Transverse colon (tissue), 4 donors: Measurements from ENCODE around the gene ARL5B. TPM values are rescaled to one million over a fixed set of nuclear protein-coding genes. Genes with fewer than 3 reads are reported as not detected.
A peak's percentile ranks its signal among the peaks of the same experiment; 100 is the strongest.

Experiments
- DNase-seq: peaks from one replicate; pipeline ENCODE4 v3.0.0-alpha.2; 2019
- H3K27ac ChIP-seq, 4 donors: fragments of 200-600 bp; sonication (generic); 2 replicates each; pipeline ENCODE4 v1.5.1; 2016 to 2018; ENCODE audit warnings: inconsistent platforms in 4 of 4
- H3K27me3 ChIP-seq: fragments of 200-600 bp; sonication (generic); 2 replicates; pipeline ENCODE4 v1.5.1; 2017; ENCODE audit warnings: inconsistent platforms
- H3K36me3 ChIP-seq, 4 donors: fragments of 200-600 bp; sonication (generic); 2 replicates each; pipeline ENCODE4 v1.5.1; 2017 to 2019; ENCODE audit warnings: inconsistent platforms in 4 of 4
- H3K4me1 ChIP-seq, 4 donors: fragments of 200-600 bp; sonication (generic); 2 replicates each; pipeline ENCODE4 v1.5.1; 2017 to 2020; ENCODE audit warnings: inconsistent platforms in 4 of 4
- H3K4me3 ChIP-seq, 4 donors: fragments of 200-600 bp; sonication (generic); 1 replicate in 1 of 4; 2 replicates in 3 of 4; pipeline versions ENCODE4 v1.5.1 to v1.6.1; 2017 to 2019; ENCODE audit warnings: inconsistent platforms in 4 of 4
- H3K9me3 ChIP-seq, 2 donors: fragments of 200-600 bp; sonication (generic); 2 replicates each; pipeline ENCODE4 v1.5.1; 2017 to 2019; ENCODE audit warnings: inconsistent platforms in 2 of 2
- EP300 ChIP-seq: sonication (generic); formaldehyde crosslinking; IDR thresholded peaks from one replicate; pipeline ENCODE4 v1.6.1; 2017; ENCODE audit warnings: antibody characterized with exemption, low read depth
- POLR2A ChIP-seq: fragments of 450-650 bp; IDR thresholded peaks from one replicate; pipeline ENCODE4 v1.6.1; 2016; ENCODE audit warnings: antibody characterized with exemption, mild to moderate bottlenecking, moderate library complexity
- POLR2AphosphoS5 ChIP-seq, 3 donors: sonication (generic); formaldehyde crosslinking; IDR thresholded peaks; one replicate each; pipeline ENCODE4 v1.6.1; 2016; ENCODE audit warnings: antibody characterized with exemption in 3 of 3
- WGBS, 2 donors: methylation state at CpG; one replicate each; pipeline ENCODE4 v1.1.5; 2018; ENCODE audit warnings: low coverage in 1 of 2; 5-methylcytosine and 5-hydroxymethylcytosine counted together
- in situ Hi-C, 4 donors: fragments of 200-750 bp; cut with MboI; loops; one replicate each; pipeline versions ENCODE4 v1.15.0 to v1.15.1; 2017; ENCODE audit warnings: low sequenced_read_pairs in 3 of 4, low pct_ligation_motif_present in 1 of 4, low pct_unique_long_range_greater_than_20kb in 1 of 4
- intact Hi-C: fragments of 100-400 bp; cut with DNase I; formaldehyde crosslinking; loops from one replicate; pipeline ENCODE4 v1.15.1; 2023; ENCODE audit warnings: low total_unique reads
- total RNA-seq, 4 donors: library from RNA; depleted of rRNA; stranded (reverse); fragments of >200 nt; gene quantifications; one replicate each; pipeline ENCODE4 v1.1.0, GENCODE V29; 2016
- TF ChIP-seq, protein P1 (sequence below), 5 experiments: fragments of 200-600 bp in 3 of 5; fragments of 450-650 bp in 2 of 5; sonication (generic) in 3 of 5; IDR thresholded peaks; 1 replicate in 2 of 5; 2 replicates in 3 of 5; pipeline ENCODE4 v1.5.1; 2016 to 2017; ENCODE audit warnings: antibody characterized with exemption in 5 of 5, inconsistent platforms in 3 of 5, mild to moderate bottlenecking in 2 of 5, moderate library complexity in 1 of 5

The ARL5B gene
- total RNA-seq, 4 donors from 2014 or later = 15.8 to 24.1 (median 18.7) TPM

DNA sequence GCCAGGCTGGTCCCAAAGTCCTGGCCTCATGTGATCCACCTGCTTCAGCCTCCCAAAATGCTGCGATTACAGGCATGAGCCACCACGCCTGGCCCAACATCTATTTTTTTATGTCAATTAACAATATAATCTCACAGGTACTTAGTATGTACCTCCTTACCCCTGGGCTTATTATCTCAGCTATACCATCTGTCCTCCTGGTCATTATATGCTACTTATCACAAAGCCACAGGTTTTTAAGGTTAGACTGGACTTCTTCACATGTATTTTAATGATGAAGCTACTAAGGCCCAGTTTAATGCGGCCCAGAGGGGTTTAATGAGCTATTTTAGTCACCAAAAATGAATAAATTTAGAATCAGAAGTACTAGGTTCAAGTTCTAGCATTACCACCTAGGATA is 11.3 kb upstream of the ARL5B start:
- H3K9me3 ChIP-seq = no peaks in the 10 kb centered on the region
- no peak overlapping the region for H3K27ac ChIP-seq
- no peak overlapping the region for H3K4me3 ChIP-seq
- no peak for TF ChIP-seq POLR2AphosphoS5 (IDR thresholded peaks at IDR 0.05)
- TF ChIP-seq, protein P1, sequence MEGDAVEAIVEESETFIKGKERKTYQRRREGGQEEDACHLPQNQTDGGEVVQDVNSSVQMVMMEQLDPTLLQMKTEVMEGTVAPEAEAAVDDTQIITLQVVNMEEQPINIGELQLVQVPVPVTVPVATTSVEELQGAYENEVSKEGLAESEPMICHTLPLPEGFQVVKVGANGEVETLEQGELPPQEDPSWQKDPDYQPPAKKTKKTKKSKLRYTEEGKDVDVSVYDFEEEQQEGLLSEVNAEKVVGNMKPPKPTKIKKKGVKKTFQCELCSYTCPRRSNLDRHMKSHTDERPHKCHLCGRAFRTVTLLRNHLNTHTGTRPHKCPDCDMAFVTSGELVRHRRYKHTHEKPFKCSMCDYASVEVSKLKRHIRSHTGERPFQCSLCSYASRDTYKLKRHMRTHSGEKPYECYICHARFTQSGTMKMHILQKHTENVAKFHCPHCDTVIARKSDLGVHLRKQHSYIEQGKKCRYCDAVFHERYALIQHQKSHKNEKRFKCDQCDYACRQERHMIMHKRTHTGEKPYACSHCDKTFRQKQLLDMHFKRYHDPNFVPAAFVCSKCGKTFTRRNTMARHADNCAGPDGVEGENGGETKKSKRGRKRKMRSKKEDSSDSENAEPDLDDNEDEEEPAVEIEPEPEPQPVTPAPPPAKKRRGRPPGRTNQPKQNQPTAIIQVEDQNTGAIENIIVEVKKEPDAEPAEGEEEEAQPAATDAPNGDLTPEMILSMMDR (IDR thresholded peaks at IDR 0.05) = no peak
- no peak for TF ChIP-seq EP300
- no peak for TF ChIP-seq POLR2A
- intact Hi-C loops = no loop called here
- peaks cover 7 to 28% (median 14%) of the 10 kb centered on the region in 4 donors for H3K4me1 ChIP-seq
- H3K36me3 ChIP-seq = no peaks in the 10 kb centered on the region
- in situ Hi-C loops = no loop called here
- no peaks in the 10 kb centered on the region for H3K27me3 ChIP-seq
- no peak for DNase-seq
- 97 to 100% methylated on average over 2 to 3 of the region's 3 CpGs for WGBS, 2 donors

DNA sequence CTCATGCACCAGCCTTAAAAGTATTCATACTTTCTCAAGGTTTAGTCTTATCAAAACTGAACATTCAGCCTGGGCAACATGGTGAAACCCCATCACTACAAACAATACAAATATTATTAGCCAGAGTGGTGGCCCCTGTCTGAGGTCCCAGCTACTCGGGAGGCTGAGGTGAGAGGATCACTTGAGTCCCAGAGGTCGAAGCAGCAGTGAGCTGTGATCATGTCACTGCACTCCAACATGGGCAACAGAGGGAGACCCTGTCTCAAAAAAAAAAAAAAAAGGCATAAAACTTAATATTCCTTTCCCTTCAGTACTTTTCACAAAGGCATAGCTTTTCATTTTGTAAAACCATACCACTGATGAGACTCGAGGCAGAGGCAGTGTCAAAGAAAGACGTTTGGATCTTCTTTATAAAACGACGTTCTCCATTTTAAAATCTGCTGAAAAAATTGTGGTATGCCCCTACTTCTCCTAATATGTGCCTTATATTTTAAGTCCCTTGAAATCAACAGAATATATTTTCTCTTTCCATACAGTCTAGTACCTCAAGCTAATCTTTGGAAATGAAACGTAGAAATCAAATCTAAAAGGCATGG is 9.8 kb upstream of the ARL5B start:
- Histone ChIP-seq H3K27me3 (no peaks in the 10 kb centered on the region), H3K9me3 (no peaks in the 10 kb centered on the region), H3K4me1 (peaks cover 7 to 28% (median 14%) of the 10 kb centered on the region in 4 donors), H3K4me3 (no peak overlapping the region), H3K36me3 (no peaks in the 10 kb centered on the region), H3K27ac (no peak overlapping the region)
- intact Hi-C loops = no loop called here
- no peak for DNase-seq
- TF ChIP-seq EP300 (no peak), POLR2A (no peak), POLR2AphosphoS5 (IDR thresholded peaks at IDR 0.05) (no peak)
- TF ChIP-seq, protein P1 (IDR thresholded peaks at IDR 0.05) = no peak
- in situ Hi-C loops = no loop called here
- WGBS, 2 donors = 62 to 71% methylated on average over 7 of the region's 7 CpGs

DNA sequence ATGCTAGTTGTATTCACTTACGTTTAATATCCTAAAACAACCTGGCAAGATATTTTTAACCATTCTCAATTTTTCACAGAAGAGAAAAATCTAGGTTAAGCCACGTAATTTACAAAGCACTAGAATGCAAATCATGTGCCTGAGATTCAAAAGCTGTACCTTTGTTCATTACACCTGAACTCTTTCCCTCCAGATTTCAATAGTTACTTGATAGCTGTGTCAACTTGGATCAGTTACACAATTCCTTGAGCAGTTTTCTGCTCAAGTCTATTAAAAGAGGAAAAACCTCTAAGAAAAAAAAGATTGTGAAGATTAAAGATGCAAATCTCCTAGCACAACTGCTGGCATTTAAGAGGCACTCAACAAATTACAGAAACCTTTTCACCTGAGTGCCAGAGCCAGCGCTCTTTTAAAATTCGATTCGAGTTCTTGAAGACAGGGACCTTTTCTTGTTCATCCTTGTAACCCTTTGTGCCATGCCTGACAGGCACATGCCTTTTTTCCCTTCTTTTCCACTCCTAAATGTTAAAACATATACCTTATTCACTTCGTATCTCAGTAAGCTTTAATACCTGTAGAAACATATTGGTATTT is 8.7 kb upstream of the ARL5B start:
- intact Hi-C loops = loop anchor here (2.0 kb wide), 1 partner anchor 36 kb away; no protein-coding TSS in a partner anchor
- TF ChIP-seq EP300 (no peak), POLR2AphosphoS5 (IDR thresholded peaks at IDR 0.05) (no peak), POLR2A (no peak)
- TF ChIP-seq, protein P1 (IDR thresholded peaks at IDR 0.05) = no peak
- Histone ChIP-seq H3K9me3 (no peaks in the 10 kb centered on the region), H3K4me3 (peak overlapping the region in 3 of 4 donors; percentile 57 to 81 (median 68)), H3K27me3 (no peaks in the 10 kb centered on the region), H3K4me1 (peaks cover 7 to 28% (median 14%) of the 10 kb centered on the region in 4 donors), H3K27ac (peak overlapping the region in 1 of 4 donors; percentile 87), H3K36me3 (no peaks in the 10 kb centered on the region)
- in situ Hi-C loops = no loop called here
- DNase-seq = no peak
- 3 to 4% methylated on average over 6 of the region's 6 CpGs for WGBS, 2 donors

DNA sequence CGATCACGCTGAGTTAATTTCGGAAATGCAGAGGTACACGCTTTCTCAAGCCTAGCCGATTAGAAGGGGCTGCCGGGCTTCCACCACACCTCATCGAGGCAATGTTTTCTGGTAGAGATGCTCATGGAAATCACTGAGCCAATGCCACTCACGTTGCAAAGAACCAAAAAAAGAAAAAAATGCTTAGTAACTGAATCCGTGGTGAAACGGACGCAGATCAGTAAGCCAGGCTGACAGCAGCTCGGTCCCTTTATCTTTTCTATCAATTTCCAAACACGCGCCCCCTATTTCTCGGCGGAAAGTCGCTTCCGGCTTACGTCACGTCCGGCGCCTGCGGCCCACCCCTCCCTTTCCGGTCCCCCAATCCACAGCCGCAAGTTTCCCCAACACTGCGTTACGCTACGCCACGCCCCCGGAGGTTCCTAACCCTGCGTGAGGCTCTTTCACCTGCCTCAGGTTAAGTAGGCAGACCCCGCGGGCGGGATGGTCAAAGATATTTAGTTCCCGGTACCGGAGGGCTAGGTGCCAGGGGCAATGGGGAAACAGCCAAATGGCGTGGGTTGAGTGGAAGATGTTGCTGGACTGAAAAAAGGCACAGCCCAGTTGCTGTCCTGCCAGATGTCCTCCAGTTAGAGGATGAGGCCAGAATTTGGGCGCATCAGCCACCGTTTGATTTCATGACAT is 7.8 kb upstream of the ARL5B start, which contains the start of gene NSUN6:
NSUN6 (minus strand) TSS at position 264 of the 684 bp plus-strand sequence. CDS start 384 bp downstream, outside the sequence.
- intact Hi-C loops (loop anchor here (2.0 kb wide), 1 partner anchor 35 kb away; no protein-coding TSS in a partner anchor), in situ Hi-C loops (no loop called here)
- H3K9me3 ChIP-seq = no peaks in the 10 kb centered on the region
- DNase-seq = peak; percentile 94
- no peaks in the 10 kb centered on the region for H3K27me3 ChIP-seq
- H3K4me3 ChIP-seq = peak within 1 kb of the TSS; percentile 53 to 81 (median 62)
- WGBS, 2 donors = 0% methylated on average over 7 to 39 of the region's 39 CpGs
- H3K27ac ChIP-seq = peak within 1 kb of the TSS; percentile 87 to 89 (median 88)
- TF ChIP-seq EP300 = no peak
- TF ChIP-seq, protein P1 (IDR thresholded peaks at IDR 0.05) = peak in 2 of 5 experiments; percentile 16 to 28
- TF ChIP-seq POLR2A = peak; percentile 77
- TF ChIP-seq POLR2AphosphoS5 (IDR thresholded peaks at IDR 0.05) = peak; percentile 84 to 88 (median 84)
- H3K4me1 ChIP-seq = peaks cover 7 to 28% (median 14%) of the 10 kb centered on the region in 4 donors
- no peaks in the 10 kb centered on the region for H3K36me3 ChIP-seq
